Measurements from ENCODE around the gene TUBB8B.
"Not testable (repeated sequence)": the region's sequence is repeated elsewhere in the genome, so short reads cannot be mapped to it uniquely, and the experiment has no call there.

The TUBB8B gene

DNA sequence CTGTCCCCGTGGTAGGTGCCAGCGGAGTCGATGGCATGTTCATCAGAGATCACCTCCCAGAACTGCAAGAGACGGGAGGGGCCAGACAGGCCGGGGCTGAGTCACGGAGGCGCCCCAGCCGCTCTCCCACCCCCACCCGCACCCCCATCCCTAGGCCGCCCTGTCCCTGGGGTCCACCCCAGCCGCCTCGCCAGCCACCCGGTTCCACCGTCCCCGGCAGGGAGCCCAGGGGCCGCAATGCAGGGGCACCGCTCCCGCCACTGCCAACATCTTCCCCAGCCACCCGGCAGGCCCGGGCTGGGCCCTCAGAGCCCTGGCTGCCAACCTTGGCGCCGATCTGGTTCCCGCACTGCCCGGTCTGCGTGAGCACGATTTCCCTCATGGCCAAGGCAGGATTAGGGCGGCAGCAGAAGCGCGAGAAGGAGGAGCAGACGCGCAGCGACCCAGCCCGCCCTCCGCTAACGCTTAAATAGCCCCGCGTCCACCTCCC, at the start of gene TUBB8B:
TSS of gene TUBB8B (minus strand) at position 440 of the 490 bp plus-strand sequence. CDS start at position 382, 58 bp downstream.
- not testable (repeated sequence) for DNase-seq (ENCODE audit: low read depth)

DNA sequence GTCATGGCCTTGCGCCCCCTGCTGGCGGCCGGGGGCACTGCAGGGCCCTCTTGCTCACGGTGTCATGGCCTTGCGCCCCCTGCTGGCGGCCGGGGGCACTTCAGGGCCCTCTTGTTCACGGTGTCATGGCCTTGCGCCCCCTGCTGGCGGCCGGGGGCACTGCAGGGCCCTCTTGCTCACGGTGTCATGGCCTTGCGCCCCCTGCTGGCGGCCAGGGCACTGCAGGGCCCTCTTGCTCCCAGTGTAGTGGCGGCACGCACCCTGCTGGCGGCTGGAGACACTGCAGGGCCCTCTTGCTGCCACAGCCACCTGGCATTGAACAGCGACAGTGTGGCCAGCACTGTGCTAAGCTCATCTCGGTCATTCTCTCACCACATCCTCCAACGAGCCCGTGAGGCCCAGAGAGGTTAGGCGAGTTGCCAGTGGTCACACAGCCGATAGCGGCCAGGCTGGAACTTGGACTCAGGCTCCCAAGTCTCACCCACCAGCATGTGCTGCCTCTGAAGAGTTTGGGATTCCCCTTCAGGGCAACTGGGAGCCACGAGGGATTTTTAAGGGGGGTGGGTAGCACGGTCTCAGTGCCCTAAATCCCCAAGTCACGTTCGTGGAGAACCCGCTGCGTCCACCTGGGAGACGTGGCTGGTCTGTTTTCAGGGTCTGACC, 48.0 kb upstream of the TUBB8B start:
- DNase-seq (ENCODE audit: low read depth): not testable (repeated sequence)

DNA sequence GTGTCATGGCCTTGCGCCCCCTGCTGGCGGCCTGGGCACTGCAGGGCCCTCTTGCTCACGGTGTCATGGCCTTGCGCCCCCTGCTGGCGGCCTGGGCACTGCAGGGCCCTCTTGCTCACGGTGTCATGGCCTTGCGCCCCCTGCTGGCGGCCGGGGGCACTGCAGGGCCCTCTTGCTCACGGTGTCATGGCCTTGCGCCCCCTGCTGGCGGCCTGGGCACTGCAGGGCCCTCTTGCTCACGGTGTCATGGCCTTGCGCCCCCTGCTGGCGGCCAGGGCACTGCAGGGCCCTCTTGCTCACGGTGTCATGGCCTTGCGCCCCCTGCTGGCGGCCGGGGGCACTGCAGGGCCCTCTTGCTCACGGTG, 47.3 kb upstream of the TUBB8B start:
- not testable (repeated sequence) for DNase-seq (ENCODE audit: low read depth)

DNA sequence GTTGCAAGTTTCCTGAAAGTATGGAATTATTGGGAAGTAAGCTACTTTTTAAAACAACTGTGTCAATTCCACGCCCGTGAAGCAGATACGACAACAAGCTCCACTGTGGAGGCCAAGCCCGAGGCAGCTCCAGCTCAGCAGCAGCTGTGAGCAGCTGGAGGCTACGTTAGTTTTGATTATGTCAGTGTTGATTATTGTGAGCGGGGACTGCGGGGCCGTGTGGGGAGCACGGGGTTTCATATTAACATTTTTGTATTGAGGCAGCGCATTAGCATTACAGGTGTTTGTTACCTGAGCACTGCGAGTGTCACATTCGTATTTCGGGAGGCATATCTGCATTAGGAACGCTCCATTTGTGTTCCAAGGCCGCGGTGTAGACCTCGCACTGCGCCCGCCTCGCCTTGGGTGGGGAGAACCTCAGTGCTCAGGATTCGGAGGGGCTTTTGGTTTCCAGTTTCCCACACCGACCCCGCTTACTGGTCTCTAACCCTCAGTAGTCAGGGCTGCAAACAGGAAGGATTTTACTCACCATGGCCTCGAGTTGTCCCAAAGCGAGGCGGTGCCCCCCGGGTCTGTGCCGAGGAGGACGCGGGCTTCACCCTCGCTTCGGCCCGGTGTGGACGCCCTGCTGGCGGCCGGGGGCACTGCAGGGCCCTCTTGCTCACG, 46.8 kb upstream of the TUBB8B start:
- DNase-seq (ENCODE audit: low read depth): not testable (repeated sequence)

DNA sequence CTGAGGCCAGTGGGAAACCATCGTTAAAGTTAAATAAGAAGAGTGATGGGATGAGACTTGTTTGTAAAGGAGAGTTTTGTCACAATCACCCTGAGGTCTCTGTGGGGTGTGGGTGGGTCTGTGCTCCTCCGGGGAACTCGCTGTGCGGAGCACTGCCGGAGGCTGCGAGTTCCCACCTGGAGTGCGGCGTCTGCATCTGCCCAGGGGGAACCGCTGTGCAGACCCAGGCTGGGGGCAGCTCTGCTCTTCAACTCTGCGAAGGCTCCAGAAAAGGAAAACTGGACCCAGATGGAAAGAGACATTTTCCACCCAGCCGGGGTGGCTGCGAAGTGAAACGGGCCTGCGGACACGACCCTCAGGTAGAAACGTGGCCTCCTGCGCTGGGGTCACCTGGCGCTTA, 46.2 kb upstream of the TUBB8B start:
- not testable (repeated sequence) for DNase-seq (ENCODE audit: low read depth)

DNA sequence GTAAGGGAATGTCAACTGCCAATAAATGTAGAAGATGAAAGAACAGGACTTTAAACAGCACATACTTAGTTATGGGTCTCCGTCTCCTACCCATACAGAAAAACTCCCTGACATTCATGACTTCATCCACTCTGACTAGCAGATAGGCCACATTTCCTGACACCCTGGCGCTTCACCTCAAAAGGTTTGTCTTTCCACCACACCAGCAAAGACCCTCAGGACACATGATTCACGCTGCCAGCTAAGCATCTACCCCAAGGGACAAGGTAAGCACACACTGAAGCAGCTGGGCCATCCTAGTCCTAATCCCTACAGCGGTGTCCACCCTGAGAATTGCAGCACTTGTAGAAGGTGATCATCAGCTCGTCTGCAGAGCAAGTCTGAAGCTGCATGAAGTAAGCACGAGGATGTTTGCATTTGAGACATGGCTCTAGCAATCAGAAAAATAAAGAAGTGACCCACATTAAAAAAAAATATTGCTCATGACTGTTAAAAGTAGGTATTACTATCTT, 44.5 kb upstream of the TUBB8B start:
- DNase-seq (ENCODE audit: low read depth): not testable (repeated sequence)

DNA sequence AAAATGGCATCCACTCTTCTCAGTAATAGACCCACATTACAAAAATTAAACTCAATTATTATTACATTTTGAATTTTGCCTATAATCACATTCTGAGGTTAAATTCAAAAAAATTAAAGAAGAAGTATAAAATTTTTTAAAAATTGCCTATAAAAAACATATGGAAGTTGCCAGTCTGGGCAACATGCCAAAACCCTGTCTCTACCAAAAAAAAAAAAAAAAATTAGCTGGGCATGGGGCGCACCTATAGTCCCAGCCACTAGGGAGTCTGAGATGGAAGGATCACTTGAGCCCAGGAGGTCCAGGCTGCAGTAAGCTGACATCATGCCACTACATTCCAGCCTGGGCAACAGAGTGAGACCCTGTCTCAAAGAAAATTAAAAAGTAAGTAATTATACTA, 42.1 kb upstream of the TUBB8B start:
- not testable (repeated sequence) for DNase-seq (ENCODE audit: low read depth)

DNA sequence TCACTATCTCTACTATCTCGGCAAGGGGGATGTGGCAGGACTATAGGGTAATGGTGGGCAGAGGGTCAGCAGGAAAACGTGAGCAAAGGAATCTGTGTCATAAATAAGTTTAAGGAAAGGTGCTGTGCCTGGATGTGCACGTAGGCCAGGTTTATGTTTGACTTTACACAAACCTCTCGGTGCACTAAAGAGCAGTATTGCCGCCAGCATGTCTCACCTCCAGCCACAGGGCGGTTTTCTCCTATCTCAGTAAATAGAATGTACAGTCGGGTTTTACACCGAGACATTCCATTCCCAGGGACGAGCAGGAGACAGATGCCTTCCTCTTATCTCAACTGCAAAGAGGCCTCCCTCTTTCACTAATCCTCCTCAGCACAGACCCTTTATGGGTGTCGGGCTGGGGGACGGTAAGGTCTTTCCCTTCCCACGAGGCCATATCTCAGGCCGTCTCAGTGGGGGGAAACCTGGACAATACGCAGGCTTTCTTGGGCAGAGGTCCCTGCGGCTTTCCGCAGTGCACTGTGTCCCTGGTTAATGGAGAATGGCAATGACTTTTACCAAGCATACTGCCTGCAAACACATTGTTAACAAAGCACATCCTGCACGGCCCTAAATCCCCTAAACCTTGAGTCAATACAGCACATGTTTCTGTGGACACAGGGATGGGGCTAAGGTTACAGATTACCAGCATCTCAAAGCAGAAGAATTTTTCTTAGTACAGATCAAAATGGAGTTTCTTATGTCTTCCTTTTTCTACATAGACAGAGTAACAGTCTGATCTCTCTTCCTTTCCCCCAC, 41.2 kb upstream of the TUBB8B start:
- not testable (repeated sequence) for DNase-seq (ENCODE audit: low read depth)

DNA sequence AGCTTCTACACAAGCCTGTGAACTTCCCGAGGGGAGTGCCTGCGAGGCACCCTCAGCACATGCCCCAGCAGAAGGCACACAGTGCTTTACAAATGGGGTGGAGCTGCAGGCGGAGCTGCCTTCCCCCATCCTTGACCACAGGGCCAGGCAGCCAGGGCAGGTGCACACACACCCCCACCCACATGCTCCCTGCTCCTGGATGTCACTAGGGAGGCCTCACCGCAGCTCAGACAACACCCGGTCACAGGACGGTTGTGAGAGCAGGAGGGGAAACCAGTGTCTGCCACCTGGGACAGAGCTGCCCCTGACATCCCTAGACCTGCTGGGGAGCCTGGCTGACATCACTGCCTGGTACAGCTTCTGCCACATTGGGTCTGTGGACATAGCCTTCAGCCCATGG, 39.7 kb upstream of the TUBB8B start:
- DNase-seq (ENCODE audit: low read depth): not testable (repeated sequence)

DNA sequence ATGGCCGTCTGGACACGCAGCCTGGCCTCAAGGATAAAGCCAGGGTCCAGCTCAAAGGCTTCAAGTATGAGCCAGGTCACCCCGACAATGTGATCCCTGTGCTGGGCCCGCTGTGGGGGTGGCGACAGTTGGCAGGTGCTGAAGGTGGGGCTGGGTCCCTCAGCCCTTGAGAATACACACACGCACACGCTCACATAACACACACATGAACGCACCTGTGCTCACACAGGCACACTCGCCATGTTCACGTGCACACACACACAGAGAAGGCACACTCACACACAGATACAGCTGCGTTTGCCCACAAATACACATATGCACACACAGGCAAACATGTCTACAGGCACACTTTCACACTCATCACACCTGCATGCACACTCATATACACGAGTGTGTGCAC, 35.4 kb upstream of the TUBB8B start:
- not testable (repeated sequence) for DNase-seq (ENCODE audit: low read depth)

DNA sequence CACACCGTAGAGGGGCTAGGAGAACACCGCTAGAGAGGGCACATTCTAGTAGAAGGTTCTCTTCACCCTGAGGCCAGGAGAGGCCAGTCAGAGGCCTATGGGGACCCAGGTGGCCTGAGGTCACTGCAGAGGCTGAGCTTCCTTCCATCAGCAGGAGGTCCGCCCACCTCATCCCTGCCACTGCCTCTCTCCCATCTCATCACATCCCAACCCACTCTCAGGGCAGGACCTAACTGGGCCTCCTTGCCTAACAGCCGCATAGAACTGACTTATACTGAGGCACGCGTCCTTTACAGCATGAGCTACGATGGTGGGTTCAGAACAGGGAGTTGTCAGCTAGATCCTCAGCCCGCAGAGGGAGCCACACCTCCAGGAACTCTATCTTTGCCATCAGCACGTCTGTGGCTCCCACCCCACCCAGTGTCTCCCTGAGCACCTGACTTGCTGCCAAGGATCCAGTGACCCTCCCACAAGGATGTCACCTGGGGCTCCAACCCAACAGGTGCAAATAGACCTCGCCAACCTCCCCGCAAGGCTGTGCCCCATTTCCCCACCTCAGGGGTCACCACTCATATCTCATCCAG, 33.3 kb upstream of the TUBB8B start:
- not testable (repeated sequence) for DNase-seq (ENCODE audit: low read depth)

DNA sequence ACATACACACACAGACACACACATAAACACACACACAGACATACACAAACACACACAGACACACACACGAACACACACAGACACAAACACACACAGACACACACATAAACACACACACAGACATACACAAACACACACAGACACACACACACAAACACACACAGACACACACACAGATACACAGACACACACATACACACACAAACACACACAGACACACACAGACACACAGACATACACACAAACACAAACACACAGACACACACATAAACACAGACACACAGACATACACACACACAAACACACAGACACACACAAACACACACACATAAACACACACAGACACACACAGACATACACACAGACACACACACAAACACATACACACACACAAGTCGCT, 31.5 kb upstream of the TUBB8B start:
- DNase-seq (ENCODE audit: low read depth): not testable (repeated sequence)

DNA sequence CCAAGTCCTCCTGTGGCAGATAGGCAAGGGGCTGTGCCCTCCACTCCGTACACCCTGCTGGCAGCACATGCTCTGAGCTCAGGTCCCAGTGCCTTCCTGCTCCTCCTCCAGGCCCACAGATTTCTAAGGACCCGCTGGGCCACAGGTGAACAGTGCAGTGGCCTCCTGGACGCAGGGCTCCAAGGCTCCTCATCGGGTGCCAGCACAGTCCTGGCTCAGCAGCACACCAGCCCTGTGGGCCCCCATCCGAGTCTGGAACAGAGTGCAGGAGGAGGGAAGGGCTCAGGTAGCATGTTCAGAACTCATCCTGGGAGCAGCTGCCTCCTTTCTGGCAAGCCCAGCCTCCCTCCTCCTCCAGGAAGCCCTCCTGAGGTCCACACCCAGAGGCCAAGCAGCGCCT, 30.8 kb upstream of the TUBB8B start:
- DNase-seq (ENCODE audit: low read depth): not testable (repeated sequence)

DNA sequence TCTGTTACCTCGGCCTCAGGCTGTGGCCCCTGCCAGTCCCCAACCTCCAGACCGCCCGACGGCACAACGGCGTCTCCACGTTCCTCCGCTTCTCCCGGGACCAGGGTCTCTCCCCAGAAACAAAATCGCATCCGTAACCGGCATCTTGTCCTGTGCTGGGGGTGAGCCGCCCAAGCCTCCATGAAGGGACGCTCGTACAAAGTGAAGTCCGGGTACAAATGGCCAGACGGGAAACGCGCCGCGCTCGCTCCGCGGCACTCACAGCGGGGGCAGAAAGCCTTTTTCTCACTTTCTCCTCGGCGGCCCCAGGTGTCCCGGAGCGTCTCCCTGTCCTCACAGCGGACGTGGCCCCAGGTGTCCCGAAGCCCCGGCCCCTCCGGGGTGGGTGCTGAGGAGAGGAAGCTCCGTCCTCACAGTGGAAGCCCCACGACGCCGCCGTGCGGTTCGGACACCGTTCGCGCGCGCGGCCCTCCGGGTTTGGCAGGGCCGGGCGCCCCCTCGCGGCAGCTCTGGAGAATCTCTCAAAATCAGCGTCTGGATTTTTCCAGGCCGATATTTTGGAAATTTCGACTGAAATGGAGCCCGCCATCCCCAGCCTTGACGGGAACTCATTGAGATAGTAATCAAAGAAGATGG, 26.2 kb upstream of the TUBB8B start:
- DNase-seq (ENCODE audit: low read depth): not testable (repeated sequence)

DNA sequence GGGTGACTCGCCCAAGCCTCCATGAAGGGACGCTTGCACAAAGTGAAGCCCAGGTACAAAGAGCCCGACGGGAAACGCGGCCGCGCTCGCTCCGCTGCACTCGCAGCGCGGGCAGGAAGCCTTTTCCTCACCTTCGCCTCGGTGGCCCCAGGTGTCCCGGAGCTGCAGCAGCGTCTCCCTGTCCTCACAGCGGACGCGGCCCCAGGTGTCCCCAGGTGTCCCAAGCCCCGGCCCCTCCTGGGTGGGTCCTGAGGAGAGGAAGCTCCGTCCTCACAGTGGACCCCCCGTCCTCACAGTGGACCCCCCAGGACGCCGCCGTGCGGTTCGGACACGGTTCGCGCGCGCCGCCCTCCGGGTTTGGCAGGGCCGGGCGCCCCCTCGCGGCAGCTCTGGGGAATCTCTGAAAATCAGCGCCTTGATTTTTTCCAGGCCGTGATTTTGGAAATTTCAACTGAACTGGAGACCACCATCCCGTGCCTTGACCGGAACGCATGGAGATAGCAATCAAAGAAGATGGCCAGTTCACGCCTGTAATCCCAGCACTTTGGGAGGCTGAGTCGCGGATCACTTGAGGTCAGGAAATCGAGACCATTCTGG, 23.9 kb upstream of the TUBB8B start:
- not testable (repeated sequence) for DNase-seq (ENCODE audit: low read depth)

DNA sequence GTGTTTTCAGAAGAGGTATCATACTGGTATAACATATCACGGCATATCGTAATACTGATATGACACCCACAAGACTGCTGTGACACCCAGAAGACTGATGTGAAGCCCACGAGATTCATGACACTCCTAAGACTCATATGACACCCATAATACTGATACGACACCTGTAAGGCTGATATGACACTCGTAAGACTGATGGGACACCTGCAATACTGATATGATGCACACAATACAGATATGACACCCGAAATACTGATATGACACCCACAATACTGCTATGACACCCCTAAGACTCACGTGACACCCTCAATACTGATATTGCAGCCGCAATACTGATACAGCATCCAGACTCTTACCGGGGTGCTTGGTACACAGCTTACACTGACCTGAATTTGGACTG, 18.3 kb upstream of the TUBB8B start:
- DNase-seq (ENCODE audit: low read depth): not testable (repeated sequence)

DNA sequence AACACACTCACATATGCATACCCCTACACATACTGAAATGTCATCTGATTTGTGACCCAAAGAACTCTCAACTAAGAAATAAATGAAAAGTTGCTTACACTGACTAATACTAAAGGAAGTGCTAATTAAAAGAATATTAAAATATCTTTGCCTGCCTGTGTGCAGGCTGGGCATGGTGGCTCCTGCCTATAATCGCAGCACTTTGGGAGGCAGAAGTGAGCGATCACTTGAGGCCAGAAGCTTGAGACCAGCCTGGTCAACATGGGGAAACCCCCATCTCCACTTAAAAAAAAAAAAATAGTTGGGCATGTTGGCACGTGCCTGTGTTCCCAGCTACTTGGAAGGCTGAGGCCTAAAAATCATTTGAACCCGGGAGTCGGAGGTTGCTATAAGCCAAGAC, 14.9 kb upstream of the TUBB8B start:
- not testable (repeated sequence) for DNase-seq (ENCODE audit: low read depth)

DNA sequence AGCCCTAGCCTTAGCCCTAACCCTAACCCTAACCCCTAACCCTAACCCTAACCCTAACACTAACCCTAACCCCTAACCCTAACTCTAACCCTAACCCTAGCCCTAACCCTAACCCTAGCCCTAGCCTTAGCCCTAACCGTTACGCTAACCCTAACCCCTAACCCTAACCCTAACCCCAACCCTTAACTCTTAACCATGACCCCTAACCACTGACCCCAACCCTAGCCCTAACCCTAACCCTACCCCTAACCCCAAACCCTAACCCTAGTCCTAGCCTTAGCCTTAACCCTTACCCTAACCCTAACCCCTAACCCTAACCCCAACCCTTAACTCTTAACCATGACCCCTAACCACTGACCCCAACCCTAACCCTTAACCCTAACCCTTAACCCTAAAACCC, 14.2 kb upstream of the TUBB8B start:
- not testable (repeated sequence) for DNase-seq (ENCODE audit: low read depth)

DNA sequence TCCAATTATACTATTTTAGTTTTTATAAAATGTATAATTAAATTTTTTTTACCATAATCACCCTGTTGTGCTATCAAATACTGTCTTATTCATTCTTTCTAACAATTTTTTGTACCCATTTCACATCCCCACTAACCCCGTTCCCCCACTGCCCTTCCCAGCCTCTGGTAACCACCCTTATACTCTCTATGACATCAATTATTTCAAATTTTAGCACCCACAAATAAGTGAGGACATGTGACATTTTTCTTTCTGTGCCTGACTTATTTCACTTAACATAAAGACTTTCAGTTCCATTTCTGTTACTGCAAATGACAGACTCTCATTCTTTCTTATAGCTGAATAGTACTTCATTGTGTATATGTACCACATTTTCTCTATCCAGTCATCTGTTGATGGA, 5.0 kb upstream of the TUBB8B start:
- DNase-seq (ENCODE audit: low read depth): not testable (repeated sequence)

DNA sequence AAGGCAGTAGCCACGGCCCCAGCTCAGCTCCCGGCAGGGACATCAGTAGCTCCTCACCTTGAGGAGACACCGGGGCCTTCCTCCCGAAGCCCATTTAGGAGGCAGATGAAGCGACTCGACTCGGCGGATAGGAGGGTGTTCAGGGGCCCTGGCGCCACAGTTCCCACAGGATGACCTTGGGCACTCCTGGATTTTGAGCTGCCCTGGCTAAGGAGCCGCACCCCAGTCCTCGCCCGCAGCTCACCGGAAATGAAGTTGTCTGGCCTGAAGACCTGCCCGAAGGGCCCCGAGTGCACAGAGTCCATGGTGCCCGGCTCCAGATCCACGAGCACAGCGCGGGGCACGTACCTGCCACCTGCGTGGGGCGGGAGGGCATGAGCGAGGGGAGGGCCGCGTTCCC, 719 bp downstream of the TUBB8B start:
- DNase-seq (ENCODE audit: low read depth): not testable (repeated sequence)

DNA sequence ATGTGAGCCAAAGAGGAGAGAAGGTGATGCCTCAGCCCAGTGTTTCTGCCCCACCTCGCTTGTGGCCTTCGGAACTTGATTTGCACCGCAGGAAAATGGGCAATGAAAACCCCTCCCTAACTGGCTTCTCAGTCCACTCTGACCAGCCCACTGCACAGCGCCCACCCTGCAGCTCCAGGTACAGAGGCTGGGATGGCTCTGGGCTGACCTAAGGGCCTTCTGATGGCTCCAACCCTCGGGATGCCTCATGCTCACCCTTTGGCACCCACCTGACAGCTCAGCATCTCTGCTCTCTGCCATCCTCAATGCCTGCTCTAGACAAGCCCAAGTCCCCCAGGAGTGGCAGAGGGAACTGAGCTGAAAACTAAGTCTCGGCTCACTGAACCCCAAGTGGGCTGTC, 36.2 kb downstream of the TUBB8B start:
- not testable (repeated sequence) for DNase-seq (ENCODE audit: low read depth)
